ENCODE results near the gene KLK14. TPM values are rescaled to one million over a fixed set of nuclear protein-coding genes. Genes with fewer than 3 reads are reported as not detected.

KLK14 gene
- total RNA-seq, 1 donor = not detected

DNA sequence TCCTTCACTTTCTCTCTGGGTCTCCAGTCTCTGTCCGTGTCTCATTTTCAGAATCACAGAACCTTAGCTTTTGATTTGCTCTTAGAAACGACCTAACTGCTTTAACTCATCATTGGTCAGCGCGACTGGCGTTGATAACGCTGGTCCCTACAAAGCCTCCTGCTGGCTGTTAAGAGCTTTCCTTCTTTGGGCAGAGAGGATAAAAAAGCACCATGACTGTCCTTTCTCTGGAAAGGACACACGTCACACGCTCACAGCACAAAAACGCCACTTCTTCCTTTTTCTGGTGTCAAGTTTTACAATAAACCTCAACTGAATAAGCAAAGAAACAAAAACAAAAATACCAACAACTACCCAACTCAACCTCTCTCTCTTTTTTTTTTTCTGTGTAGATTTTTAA, 46.2 kb downstream of the KLK14 start:
- TF ChIP-seq, protein P1, sequence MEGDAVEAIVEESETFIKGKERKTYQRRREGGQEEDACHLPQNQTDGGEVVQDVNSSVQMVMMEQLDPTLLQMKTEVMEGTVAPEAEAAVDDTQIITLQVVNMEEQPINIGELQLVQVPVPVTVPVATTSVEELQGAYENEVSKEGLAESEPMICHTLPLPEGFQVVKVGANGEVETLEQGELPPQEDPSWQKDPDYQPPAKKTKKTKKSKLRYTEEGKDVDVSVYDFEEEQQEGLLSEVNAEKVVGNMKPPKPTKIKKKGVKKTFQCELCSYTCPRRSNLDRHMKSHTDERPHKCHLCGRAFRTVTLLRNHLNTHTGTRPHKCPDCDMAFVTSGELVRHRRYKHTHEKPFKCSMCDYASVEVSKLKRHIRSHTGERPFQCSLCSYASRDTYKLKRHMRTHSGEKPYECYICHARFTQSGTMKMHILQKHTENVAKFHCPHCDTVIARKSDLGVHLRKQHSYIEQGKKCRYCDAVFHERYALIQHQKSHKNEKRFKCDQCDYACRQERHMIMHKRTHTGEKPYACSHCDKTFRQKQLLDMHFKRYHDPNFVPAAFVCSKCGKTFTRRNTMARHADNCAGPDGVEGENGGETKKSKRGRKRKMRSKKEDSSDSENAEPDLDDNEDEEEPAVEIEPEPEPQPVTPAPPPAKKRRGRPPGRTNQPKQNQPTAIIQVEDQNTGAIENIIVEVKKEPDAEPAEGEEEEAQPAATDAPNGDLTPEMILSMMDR (IDR thresholded peaks at IDR 0.05; ENCODE audit: insufficient read depth, low read depth, low read length) = no peak
- no peak for DNase-seq (ENCODE audit: low read depth)
- no peak overlapping the region for H3K4me3 ChIP-seq (ENCODE audit: low read depth, low read length)

DNA sequence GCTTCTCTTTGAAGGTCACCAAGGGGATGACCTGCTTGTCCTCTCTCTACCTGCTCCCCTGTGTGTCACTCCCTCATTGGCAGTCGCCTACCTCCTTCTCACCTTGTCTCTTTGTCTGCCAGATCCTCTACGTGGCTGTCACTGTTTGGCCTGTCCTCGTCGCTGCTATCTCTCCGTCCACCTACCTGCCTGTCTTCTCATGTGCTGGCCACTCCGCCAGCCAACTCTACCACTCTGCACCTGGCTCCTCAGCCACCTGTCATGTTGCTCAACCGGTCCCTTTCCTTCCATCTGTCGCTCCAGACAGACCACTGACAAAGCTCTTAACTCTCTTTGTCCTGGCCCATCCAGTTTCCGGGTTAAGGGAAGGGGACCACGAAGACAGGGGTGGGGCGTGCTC, 48.0 kb downstream of the KLK14 start, which contains the start of gene KLK12:
TSS of gene KLK12 (minus strand) at position 299 of the 400 bp plus-strand sequence. CDS start 381 bp downstream, outside the sequence.
- TF ChIP-seq, protein P1 (IDR thresholded peaks at IDR 0.05; ENCODE audit: insufficient read depth, low read depth, low read length) = no peak

DNA sequence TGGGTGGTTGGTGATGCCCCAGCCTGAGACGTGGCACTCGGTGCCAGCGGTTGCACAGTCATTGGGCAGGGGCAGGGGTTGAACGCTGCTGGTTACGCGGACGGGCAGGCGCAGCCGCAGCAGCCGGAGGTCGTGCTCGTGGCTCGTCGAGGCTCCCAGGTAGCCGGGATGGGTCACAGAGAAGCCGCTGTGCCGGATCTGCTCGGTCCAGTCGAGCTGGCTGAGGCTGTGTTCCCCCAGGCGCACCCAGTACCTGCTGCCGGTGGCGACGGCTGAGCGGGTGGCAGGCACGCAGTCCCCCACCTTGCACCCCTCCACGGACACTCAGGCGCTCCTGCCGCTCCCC, 50.8 kb downstream of the KLK14 start:
- TF ChIP-seq, protein P1 (IDR thresholded peaks at IDR 0.05; ENCODE audit: insufficient read depth, low read depth, low read length) = no peak
- H3K4me3 ChIP-seq (ENCODE audit: low read depth, low read length) = no peak overlapping the region
- no peak for DNase-seq (ENCODE audit: low read depth)

More for the DNA sequence above, 48.0 kb downstream of the KLK14 start, which contains the start of gene KLK12:
- no peak within 1 kb of the TSS for H3K4me3 ChIP-seq (ENCODE audit: low read depth, low read length)
- no peak for DNase-seq (ENCODE audit: low read depth)

DNA sequence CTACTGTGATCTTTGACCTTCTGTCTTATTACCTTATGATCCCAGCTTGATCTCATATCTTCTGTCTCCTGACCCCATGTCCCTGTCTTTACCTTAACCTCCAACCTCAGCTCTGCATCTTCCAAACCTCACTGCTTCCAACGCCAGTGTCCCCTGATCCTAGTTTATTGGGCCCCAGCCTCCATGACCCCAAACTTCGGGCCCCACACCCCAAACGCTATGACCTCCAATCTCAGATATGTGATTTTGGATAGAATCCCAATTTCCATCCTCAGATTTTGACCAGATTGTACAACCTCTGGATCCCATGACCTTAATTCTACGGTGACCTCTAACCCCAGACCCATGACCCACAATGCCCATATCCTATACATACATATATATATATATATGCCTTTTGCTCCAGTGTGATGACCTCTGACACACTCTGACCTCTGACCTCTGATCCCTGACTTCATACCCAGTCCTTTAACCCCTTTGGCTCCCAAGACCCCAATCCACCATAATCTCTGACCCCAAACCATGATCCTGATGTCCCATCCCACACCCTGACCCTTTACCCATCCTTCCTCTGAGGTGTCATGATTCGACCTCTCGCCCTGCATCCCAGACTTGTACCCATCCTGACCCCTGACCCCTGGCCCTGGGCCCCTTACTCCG, 51.3 kb downstream of the KLK14 start:
- TF ChIP-seq, protein P1 (IDR thresholded peaks at IDR 0.05; ENCODE audit: insufficient read depth, low read depth, low read length) = no peak
- no peak for DNase-seq (ENCODE audit: low read depth)
- no peak overlapping the region for H3K4me3 ChIP-seq (ENCODE audit: low read depth, low read length)

DNA sequence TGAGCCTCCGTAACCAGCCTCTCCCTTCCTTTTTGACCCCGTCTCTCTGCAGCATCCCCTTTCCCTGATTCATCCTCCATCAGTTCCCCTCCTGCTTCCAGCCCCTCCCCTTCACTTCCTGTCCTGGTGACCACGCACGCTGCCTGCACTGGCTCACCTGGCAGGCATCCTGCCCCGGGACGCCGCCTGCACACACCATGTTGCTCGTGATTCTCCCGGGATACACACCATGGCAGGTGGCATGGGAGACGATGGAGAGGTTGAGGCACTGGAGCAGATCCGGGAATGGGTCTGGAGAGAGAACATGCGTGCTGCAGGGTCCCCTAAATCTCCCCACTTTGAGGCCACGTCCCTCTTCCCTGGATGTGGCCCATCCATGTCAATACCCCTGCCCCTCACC, 52.1 kb downstream of the KLK14 start:
- H3K4me3 ChIP-seq (ENCODE audit: low read depth, low read length) = no peak overlapping the region
- DNase-seq (ENCODE audit: low read depth) = no peak
- TF ChIP-seq, protein P1 (IDR thresholded peaks at IDR 0.05; ENCODE audit: insufficient read depth, low read depth, low read length) = no peak

DNA sequence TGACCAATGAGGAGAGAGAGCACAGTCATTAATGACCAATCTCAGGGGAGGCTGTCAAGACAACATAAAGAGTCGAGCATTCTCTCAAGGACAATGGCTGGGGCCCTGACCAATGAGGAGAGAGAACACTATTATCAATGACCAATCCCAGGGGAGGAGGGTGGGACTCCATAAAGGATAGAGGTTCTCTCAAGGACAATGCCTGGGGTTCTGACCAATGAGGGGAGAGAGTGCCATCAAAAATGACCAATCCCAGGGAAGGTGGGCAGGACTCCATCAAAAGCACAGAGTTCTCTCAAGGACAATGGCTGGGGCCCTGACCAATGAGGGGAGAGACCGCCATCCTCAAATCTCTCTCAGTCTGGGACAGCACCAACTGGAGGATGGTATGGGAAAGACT, 53.0 kb downstream of the KLK14 start:
- DNase-seq (ENCODE audit: low read depth) = no peak
- H3K4me3 ChIP-seq (ENCODE audit: low read depth, low read length) = no peak overlapping the region
- TF ChIP-seq, protein P1 (IDR thresholded peaks at IDR 0.05; ENCODE audit: insufficient read depth, low read depth, low read length) = no peak

Other genes with a start within 250 kb of the KLK14 start
- not detected in 2 replicates for gene KLK15, start 249.3 kb downstream of the KLK14 start, total RNA-seq
- not detected in 2 replicates for gene KLK3, start 228.0 kb downstream of the KLK14 start, total RNA-seq
- gene KLK2, start 209.4 kb downstream of the KLK14 start, total RNA-seq = not detected in 2 replicates
- not detected in 2 replicates for gene KLK4, start 171.5 kb downstream of the KLK14 start, total RNA-seq
- not detected in 2 replicates for gene KLK5, start 129.8 kb downstream of the KLK14 start, total RNA-seq
- gene KLK6, start 113.3 kb downstream of the KLK14 start, total RNA-seq = not detected in 2 replicates
- not detected in 2 replicates for gene KLK7, start 99.0 kb downstream of the KLK14 start, total RNA-seq
- gene KLK8, start 81.3 kb downstream of the KLK14 start, total RNA-seq = not detected in 2 replicates
- not detected in 2 replicates for gene KLK10, start 63.2 kb downstream of the KLK14 start, total RNA-seq
- gene KLK11, start 56.3 kb downstream of the KLK14 start, total RNA-seq = not detected in 2 replicates
- not detected in 2 replicates for gene KLK12, start 47.9 kb downstream of the KLK14 start, total RNA-seq
- not detected in 2 replicates for gene KLK13, start 17.8 kb downstream of the KLK14 start, total RNA-seq
- 4.8 and 5.2 TPM in 2 replicates for gene CTU1, start 25.5 kb upstream of the KLK14 start, total RNA-seq
- gene SIGLEC9, start 42.0 kb upstream of the KLK14 start, total RNA-seq = under 0.01 TPM in 1 of 2 replicates, not detected in the other
- gene SIGLEC7, start 59.4 kb upstream of the KLK14 start, total RNA-seq = not detected in 2 replicates
- not detected in 2 replicates for gene CD33, start 142.2 kb upstream of the KLK14 start, total RNA-seq
- gene SIGLECL1, start 168.2 kb upstream of the KLK14 start, total RNA-seq = not detected in 2 replicates
- gene IGLON5, start 228.8 kb upstream of the KLK14 start, total RNA-seq = not detected in 2 replicates

Measured in fibroblast of villous mesenchyme (primary cell).